Right lung (tissue), 5 donors: Measurements from ENCODE around the gene ANKDD1B. TPM values are rescaled to one million over a fixed set of nuclear protein-coding genes. Genes with fewer than 3 reads are reported as not detected.
"Not testable (repeated sequence)": the region's sequence is repeated elsewhere in the genome, so short reads cannot be mapped to it uniquely, and the experiment has no call there.

Source experiments
- DNase-seq, 2 donors: peaks; one replicate each; pipeline ENCODE4 v3.0.0-alpha.2; 2013
- polyA plus RNA-seq, 5 donors: library from polyadenylated mRNA; unstranded; fragments of 120-200 nt; gene quantifications; one replicate each; pipeline versions ENCODE4 v1.2.1 to v1.2.3, GENCODE V29; 2013; ENCODE audit warnings: inconsistent platforms in 1 of 5, low replicate concordance in 1 of 5; ENCODE audit not compliant: insufficient read length in 5 of 5, insufficient read depth in 1 of 5

ANKDD1B gene
- polyA plus RNA-seq, 5 donors: 3.7 to 5.7 (median 4.5) TPM

DNA sequence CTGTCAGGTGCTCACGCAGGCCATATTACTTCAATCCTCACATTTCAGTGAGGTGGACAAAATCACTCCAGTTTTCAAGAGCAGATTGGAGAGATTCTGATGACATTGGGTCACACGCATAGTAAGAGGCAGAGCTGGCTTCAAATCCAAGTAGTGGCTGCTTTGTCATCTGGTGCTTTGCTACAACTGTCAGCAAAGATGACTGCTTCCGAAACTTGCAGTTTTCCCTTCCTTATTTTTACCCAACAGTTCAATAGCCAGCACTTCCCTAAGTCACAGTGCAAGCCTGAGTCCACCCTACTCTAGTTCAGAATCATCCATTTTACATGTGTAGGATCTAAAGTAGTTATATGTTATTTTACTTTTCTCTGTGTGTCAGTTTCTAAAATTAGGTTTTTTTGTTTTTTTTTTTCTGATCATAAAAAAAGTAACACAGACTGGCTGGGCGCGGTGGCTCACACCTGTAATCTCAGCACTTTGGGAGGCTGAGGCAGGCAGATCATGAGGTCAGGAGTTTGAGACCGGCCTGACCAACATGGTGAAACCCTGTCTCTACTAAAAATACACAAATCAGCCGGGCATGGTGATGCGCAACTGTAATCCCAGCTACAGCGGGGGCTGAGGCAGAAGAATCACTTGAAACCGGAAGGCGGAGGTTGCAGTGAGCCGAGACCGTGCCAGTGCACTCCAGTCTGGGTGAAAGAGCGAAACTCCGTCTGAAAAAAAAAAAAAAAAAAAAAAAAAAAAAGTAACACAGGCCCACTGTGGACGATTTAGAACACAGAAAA, 49.6 kb downstream of the ANKDD1B start:
- no peak for DNase-seq

DNA sequence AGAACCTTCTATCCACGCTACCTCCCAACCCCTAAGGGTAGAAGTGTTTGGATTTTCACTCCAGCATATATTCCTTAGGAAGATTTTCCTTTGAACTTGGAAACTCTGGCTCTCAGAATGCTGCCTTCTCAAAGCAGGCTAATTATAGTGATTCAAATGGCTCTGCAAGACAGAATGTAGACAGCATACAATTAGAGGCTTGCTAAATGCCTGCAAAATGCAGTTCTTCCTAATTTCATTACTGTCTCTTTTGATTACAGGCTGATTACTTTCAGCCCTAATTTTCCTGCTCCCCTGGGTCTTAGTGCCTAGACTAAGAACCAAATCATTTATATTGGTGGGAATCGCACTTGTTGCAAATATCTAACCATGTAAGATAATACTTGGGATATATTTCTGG, 50.8 kb downstream of the ANKDD1B start:
- no peak for DNase-seq

DNA sequence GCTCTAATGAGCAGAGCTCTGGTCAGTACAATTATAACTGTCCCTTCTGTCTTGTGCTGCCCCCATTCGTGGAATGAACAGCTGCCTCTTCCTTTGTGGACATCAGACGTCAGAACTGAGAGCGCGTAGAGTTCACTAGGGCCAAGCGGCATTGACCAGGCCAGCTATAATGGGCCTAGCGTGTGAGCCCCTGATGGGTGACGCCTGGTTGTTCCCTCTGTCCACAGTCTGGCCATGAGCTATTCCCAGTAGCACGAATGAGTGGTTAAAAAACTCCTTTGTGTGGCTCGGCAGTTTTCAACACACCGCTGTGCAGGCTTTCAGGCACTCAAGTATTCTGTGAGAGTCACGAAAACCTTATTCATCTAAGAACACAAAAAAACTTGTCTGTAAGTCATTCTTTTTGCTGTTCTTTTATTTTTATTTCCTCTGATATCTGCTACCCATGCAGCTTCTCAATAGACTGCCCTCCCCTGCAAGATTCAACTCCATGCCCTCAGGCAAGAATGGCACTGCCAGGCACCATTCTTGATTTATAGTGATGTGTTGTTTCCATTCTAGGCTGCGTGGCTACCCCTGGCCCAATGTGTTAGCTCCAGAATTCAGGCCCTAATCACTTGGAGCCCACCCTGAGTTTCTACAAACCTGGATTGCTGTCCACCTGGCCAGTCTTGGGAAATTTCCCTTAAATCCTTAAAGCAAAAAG, 52.5 kb downstream of the ANKDD1B start:
- no peak for DNase-seq

DNA sequence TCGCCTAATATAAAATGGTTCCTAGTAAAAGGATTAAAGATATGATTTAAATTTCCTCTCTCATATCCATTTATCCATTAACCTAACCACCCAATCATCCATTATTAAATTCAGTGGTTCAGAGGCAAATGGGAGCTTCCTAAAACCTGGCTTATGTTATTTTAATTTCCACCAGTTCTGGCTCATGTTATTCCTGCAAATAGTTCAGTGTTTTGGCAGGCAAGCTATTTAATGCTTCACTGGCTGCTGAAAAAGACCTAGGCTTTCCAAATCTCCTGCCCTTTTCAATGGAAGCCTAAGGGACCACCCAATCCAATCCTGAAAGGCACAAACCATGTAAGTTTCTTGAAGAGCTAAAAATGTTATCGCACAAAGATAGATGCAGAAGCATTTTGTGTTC, 53.7 kb downstream of the ANKDD1B start:
- DNase-seq: no peak

- DNase-seq: no peak
Observed at GRCh38 chr5:75666801-75667200, 55.5 kb downstream of the ANKDD1B start.

GRCh38 chr5:75667586-75667985, 56.3 kb downstream of the ANKDD1B start:
- no peak for DNase-seq

DNA sequence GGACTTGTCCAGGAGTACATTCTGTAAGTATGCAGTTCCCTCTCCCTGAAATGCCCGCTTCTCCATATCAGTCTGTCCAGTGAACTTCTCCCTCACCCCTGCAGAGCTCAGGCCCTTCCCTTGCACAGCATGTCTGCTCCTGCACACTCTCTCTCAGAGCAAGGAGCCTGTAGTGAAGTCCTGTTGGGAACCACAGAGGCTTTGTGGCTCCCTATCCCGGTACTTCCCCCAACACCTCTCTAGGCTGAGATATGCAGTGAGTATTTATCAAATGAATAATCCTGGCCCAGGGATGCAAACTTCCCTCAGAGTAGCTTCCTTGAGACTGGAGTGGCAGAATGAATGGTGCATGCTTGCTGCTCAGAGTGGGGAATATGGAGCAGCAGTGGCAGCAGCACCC, 57.2 kb downstream of the ANKDD1B start:
- no peak for DNase-seq

DNA sequence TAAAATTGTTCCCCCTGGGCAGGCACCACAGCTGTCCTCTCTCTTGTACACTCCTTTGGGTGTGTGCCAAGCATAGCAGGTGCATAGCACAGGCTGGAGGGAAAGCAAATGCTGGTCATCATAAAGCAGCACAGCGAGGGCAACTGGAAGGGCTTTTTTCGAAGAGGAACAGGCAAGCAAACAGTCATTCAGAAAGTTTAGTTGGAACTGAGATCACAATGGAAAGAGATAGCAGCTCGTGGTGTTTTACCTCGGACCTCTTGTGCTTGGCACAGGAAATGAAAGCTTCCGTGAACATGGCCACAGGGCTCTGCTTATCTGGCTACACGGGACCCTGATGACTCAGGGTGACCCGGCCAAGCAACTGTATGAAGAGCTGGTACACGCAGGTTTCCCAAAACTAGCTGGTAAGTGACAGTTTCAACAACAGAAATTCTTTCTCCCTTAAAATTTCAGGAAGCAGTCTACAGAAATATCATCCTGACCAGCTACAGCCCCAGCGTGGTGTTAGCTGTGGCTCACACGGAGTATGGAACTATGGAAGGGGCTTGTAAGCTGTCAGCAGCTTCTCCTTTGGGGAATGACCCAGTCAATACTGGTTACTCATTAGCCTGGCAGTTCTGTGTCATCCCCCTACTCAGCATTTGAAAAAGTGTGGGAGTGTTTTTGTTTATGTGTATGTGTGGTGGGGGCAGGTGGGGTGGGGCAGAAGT, 57.9 kb downstream of the ANKDD1B start:
- DNase-seq: no peak

DNA sequence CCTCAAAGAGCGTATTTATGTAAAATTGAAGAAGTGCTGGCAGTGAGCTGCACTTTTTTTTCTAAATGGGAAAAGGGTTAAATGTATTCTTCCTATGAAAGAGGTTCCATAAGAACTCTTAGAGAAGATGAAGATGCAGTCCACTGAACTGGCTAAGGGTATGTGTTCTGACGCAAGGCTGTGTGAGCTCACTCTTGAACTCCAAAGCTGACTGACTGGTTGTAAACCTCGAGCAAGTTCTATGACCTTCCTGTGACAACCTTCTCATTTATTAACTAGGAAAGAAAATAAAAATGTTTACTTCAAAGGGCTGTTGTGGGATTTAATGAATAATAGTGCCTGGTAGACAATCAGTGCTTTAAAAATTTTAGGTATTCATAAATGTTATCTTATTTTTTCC, 59.3 kb downstream of the ANKDD1B start:
- no peak for DNase-seq

DNA sequence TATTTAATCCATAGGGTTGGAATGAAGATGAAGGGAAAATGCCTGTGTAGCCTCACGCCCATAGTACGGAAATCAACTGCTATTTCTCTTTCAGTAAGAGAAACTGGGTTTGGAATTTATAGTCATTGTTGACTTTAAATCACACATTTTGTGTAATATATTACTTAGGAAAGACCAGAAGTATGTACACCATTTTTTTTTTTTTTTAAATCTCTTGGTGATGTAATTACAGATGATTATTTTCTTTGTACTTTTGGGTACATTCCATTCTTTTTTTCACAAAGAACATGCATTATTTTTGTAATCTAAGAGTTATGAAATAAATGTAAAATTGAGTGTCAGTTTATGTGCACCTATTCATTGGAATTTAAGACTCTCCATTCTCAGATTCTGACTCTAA, 60.3 kb downstream of the ANKDD1B start:
- DNase-seq: no peak

GRCh38 chr5:75672616-75673015, 61.4 kb downstream of the ANKDD1B start:
- peak in 1 of 2 donors; percentile 12 for DNase-seq

DNA sequence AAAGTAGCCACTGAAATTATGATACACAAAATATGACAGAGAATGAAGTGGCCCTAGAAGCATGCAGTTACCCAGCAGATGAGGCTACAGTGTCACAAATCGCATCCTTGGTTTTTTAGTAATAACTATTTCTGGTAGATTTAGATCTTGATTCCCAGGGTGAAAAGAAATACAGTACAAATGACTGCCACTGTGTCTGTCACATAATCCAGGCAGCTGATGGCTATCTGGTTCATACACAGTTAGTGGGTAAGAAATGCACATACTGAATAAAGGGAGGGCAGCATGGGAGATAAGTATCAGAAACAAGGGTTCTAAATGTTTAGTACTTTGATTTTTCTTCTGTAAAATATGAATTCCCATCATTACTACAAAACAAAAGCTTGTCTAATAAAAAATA, 64.5 kb downstream of the ANKDD1B start:
- DNase-seq: no peak

DNA sequence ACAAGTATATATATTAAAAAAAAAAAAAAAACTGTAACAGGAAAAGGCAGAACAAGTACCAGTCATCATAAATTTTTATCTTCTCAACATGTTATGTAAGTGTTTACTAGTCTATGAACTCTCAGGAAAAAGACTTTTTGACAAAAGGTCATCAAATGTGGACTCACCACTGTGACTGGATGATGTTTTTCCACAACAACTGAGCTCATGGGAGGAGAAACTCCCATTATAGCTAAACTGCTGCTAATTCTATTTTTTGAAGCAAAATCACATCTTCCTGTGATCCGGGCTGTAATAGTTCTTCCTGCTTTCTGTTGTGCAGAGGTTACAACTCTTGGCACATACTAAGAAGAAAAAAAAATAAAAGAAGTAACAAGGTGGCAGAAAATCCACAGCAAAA, 66.4 kb downstream of the ANKDD1B start:
- no peak for DNase-seq

GRCh38 chr5:75678155-75678554, 66.9 kb downstream of the ANKDD1B start:
- no peak for DNase-seq

- DNase-seq: peak; percentile 23 to 42
Observed at GRCh38 chr5:75681125-75681830, 70.0 kb downstream of the ANKDD1B start.

GRCh38 chr5:75685141-75685540, 73.9 kb downstream of the ANKDD1B start:
- no peak for DNase-seq

GRCh38 chr5:75686480-75686879, 75.2 kb downstream of the ANKDD1B start:
- no peak for DNase-seq

DNA sequence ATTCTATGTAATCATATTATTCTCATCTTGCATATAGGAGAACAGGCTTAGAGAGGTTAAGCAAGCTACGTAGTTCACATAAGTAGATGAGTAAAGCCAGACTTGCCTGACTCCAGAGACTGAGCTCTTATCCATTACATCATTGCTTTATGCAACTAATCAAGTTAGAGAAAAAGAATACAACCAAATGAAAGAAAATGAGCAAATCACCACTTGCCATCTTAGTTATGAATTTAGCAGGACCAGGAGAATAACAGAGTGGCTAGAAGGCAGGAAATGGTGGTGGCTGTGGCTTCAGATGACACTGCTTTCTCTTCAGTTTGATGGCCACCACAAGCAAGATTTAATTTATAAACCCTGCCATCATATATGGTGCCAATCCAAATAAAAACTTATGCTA, 79.4 kb downstream of the ANKDD1B start:
- DNase-seq: no peak

DNA sequence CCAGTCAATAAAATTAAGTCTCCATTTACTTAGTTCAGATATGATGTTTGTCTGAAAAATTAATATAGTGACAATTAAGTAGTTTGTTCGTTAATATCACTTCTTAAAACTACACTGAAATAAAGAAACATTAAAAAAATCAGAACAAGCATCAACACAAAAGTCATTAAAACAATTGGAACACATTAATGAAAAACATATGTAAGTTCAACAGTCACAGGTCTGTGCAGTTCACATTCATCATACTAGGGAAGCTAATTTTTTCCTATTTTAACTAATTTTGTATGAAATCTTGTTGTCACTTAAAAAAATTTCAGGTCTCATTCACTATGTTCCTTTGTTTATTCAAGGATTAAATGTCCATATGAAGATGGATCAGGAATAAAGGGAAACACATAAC, 83.5 kb downstream of the ANKDD1B start:
- no peak for DNase-seq

DNA sequence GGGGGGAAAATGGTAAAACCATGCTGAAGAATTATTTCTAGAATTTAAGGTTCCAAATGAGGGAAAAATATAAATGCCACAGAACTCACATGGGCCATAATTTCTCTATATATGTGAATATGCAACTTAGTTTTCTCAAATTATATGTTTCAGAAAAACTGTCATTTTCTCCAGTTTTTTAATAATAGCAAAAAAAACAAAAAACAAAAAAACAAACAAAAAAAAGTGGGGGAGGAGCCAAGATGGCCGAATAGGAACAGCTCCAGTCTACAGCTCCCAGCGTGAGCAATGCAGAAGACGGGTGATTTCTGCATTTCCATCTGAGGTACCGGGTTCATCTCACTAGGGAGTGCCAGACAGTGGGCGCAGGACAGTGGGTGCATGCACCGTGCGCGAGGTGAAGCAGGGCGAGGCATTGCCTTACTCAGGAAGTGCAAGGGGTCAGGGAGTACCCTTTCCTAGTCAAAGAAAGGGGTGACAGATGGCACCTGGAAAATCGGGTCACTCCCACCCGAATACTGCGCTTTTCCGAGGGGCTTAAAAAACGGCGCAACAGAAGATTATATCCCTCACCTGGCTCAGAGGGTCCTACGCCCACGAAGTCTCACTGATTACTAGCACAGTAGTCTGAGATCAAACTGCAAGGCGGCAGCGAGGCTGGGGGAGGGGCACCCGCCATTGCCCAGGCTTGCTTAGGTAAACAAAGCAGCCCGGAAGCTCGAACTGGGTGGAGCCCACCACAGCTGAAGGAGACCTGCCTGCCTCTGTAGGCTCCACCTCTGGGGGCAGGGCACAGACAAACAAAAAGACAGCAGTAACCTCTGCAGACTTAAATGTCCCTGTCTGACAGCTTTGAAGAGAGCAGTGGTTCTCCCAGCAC, 84.5 kb downstream of the ANKDD1B start:
- not testable (repeated sequence) for DNase-seq

DNA sequence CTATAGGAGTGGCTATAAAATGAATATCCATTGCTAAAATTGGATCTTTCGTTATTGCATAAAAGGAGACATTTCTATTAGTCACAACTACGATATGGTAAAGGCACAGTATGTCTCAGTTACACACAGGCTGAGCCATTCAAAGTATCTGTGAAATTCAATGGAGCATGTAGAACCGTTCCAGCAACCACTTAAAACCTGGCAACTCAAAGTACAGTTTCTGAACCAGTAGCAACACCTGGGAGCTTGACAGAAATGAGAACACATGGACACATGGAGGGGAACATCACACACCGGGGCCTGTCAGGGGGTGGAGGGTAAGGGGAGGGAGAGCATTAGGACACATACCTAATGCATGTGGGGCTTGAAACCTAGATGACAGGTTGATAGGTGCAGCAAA, 90.6 kb downstream of the ANKDD1B start:
- no peak for DNase-seq
